D721Med (cell line): ENCODE measurements around the gene MEIS1.

Source experiments
- DNase-seq: peaks from one replicate; pipeline ENCODE4 v3.0.0; 2011; ENCODE audit warnings: low spot score; ENCODE audit not compliant: insufficient read length
- FAIRE-seq: peaks from 2 replicates; lab custom pipeline; 2011; peaks lifted over from hg19 to GRCh38; lab: Jason Lieb, UNC
- CTCF ChIP-seq: IDR thresholded peaks from 2 replicates; pipeline ENCODE4 v1.5.1; 2012; ENCODE audit warnings: mild to moderate bottlenecking, control low read depth; ENCODE audit not compliant: insufficient read depth; ENCODE audit errors: missing control alignments

MEIS1 gene

GRCh38 chr2:66469214-66469902, 34.4 kb downstream of the MEIS1 start:
- FAIRE-seq = no peak
- DNase-seq = no peak
- TF ChIP-seq CTCF = no peak

GRCh38 chr2:66470199-66470598, 35.3 kb downstream of the MEIS1 start:
- DNase-seq = no peak
- no peak for TF ChIP-seq CTCF
- no peak for FAIRE-seq

GRCh38 chr2:66472225-66472843, 37.4 kb downstream of the MEIS1 start:
- no peak for TF ChIP-seq CTCF
- FAIRE-seq = no peak

GRCh38 chr2:66477135-66477842, 42.4 kb downstream of the MEIS1 start:
- FAIRE-seq = no peak
- TF ChIP-seq CTCF = no peak
- no peak for DNase-seq

More at GRCh38 chr2:66472225-66472843, 37.4 kb downstream of the MEIS1 start:
- no peak for DNase-seq

- no peak for FAIRE-seq
- no peak for TF ChIP-seq CTCF
- DNase-seq = no peak
Observed at GRCh38 chr2:66478299-66478698, 43.4 kb downstream of the MEIS1 start.

GRCh38 chr2:66478731-66479316, 43.9 kb downstream of the MEIS1 start:
- no peak for TF ChIP-seq CTCF
- DNase-seq (no peak), FAIRE-seq (no peak)
